Kasumi-1 (cell line): Measurements from ENCODE around the gene MORC3.

Source experiments
- DNase-seq, 2 experiments: peaks; one replicate each; lab custom pipeline; 2025; lab: John Stamatoyannopoulos, UW

The MORC3 gene

GRCh38 chr21:36423771-36424433 lies 103.9 kb downstream of the MORC3 start:
- DNase-seq: no peak

GRCh38 chr21:36424592-36424991 lies 104.6 kb downstream of the MORC3 start:
- DNase-seq: no peak

GRCh38 chr21:36425286-36425685 lies 105.3 kb downstream of the MORC3 start:
- no peak for DNase-seq
